CD1c-positive myeloid dendritic cell (primary cell): ENCODE measurements around the gene CDK7.
"Not testable (repeated sequence)": the region's sequence is repeated elsewhere in the genome, so short reads cannot be mapped to it uniquely, and the experiment has no call there.

Experiments used
- DNase-seq: peaks from one replicate; pipeline ENCODE4 v3.0.0-alpha.2; 2016; ENCODE audit errors: extremely low spot score

Gene CDK7

DNA sequence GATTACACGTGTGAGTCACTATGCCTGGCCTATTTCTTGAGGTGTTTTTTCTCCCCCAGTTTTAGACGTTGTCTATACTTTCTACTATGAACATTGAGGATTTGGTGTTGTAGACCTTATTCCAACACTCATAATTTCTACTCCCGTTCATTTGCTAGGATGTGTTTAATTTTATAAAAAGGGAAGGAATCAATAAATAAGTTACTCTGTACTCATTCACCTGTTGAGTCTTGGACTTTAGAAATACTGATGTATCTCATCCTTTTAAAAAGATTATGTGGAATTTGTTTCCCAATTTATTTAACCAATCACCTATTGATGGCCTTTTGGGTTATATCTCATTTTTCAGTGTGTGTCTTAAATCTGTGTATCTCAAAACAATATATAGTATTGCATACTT, 3.2 kb downstream of the CDK7 start:
- no peak for DNase-seq

DNA sequence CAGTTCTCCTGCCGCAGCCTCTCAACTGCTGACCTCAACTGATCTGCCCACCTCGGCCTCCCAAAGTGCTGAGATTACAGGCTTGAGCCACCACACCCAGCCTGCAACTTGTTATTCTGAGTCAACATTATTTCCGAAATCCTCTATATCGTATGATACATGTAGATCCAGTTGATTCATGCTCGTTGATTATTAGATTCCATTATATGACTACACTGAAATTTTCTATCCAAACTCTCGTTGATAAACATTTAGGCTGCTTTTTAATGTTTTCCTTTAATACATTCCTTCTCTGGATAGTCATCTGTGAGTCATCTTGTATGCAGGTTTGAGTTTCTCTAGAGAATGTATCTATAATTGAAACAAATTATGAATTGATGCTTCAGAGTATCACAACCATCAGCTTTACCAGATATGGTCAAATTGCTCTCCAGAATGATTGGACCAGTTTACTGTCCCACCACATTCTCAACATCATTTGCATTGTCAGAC, 4.1 kb downstream of the CDK7 start:
- no peak for DNase-seq

DNA sequence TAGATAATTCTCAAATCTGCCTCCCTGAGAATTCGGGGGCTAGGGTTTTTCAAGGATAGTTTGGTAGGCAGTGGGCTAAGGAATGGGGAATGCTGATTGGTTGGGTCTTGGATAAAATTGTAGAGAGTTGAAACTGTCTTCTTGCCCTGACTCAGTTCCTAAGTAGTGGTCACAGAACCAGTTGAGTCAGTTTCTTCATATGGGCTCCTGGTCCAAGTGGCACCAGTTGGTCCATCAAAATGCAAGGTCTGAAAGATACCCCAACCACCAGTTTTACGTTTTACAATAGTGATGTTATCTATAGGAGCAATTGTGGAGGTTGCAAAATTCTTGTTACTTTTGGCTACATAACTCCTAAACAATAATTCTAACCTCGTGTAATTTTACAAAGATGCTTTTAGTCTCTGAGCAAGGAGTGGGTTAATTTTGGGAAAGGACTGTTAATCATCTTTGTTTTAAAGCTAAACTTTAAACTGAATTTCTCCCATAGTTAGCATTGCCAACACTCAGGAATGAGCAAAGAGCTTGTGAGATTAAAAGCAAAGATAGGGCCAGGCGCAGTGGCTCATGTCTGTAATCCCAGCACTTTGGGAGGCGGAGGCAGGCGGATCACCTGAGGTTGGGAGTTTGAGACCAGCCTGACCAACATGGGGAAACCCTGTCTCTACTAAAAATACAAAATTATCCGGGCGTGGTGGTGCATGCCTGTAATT, 7.7 kb downstream of the CDK7 start:
- no peak for DNase-seq

DNA sequence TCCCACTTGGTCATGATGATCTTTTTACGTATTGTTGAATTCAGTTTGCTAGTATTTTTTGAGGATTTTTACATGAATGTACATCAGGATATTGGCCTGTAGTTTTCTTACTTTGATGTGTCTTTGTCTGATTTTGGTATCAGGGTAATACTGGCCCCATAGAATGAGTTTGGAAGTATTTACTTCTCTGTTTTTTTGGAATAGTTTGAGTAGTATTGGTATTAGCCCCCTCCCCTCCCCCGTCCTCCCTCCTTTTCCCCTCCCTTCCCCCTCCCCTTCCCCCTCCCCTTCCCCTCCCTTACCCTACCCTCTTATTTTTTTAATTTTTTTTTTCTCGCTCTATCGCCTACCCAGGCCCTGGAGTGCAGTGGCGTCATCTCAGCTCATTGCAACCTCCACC, 10.3 kb downstream of the CDK7 start:
- DNase-seq, result no peak

DNA sequence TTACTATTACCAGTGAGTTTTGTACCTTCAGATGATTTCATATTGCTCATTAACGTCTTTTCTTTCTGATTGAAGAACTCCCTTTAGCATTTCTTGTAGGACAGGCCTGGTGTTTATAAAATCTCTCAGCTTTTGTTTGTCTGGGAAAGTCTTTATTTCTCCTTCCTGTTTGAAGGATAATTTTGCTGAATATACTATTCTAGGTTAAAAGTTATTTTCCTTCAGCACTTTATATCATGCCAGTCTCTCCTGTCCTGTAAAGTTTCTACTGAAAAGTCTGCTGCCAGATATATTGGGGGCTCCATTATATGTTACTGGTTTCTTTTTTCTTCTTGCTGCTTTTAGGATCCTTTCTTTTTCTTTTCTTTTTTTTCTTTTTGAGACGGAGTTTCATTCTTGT, 13.3 kb downstream of the CDK7 start:
- DNase-seq, result no peak

DNA sequence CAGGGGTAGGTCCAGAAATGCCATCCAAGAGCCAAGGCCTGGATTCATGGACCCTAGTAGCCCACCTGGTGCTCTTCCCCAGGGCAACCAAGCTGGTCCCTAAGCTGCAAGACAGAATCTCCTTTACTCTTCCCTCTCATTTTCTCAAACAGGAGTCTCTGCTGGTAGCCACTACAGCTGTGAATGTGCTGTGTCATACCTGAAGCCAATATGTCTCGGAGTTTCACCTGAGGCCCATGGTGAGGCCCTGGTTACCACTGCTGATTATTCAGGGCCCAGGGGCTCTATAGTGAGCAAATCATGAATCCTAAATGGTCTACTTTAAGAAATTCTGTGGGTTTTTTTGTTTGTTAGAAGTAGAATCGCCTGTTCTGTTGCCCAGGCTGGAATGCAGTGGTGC, 15.9 kb downstream of the CDK7 start:
- no peak for DNase-seq

DNA sequence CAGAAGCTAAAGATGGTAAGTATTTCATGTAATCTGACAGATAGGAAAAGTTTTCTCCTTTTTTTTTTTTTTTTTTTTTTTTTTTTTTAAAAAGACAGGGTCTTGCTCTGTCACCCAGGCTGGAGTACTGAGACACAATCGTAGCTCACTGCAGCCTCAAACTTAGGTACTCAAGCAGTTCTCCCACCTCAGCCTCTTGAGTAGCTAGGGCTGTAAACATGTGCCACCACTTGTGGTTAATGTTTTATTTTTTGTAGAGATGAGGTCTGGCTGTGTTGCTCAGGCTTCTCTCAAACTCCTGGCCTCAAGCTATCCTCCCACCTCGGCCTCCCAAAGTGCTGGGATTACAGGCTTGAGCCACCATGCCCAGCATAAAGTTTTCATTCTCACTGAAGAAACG, 17.8 kb downstream of the CDK7 start:
- DNase-seq, result no peak

DNA sequence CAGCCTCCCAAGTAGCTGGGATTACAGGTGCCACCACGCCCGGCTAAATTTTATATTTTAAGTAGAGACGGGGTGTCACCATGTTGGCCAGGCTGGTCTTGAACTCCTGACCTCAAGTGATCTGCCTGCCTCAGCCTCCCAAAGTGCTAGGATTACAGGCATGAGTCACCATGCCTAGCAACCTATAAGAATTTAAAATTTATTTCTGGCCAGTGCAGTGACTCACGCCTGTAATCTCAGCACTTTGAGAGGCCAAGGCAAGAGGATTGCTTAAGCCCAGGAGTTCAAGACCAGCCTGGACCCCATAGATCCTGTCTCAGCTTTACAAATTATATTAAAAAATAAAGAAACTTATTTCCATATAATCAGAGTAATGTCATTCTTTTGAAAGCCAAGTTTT, 21.3 kb downstream of the CDK7 start:
- not testable (repeated sequence) for DNase-seq

DNA sequence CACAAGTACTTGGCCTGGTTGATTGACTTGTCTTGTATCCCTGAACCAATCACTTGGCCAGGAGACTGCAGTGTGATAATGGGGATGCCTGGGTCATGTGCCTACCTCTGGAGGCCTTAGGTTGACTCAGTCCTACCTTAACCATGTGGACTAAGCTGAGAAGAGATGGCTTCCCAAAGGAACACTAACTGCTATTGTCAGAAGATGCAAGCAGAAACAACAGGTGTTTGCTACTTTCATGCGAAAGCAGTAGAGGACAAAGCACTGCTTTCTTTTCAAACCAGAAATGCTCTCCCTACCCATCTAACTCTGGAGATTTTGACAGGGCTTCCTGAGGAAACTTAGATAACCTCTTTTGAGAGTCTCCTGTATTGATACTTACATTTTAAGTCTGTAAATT, 22.9 kb downstream of the CDK7 start:
- no peak for DNase-seq

DNA sequence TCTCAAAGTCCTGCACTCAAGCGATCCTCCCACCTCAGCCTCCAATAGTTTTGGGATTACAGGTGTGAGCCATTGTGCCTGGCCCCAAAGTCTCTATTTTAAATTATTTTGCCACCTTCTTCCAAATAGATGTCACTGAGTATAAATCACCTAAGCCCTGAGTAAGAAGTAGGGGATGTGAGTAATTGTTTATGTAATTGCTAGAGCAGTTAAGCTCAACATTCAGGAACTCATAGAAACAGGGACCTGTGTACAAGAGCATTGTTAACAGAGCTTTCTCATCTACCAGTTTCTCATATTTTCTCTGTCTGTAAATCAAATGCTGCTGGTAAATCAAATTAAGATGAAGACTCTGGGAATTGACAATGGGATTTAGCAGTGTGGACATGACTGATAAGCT, 26.3 kb downstream of the CDK7 start:
- no peak for DNase-seq

DNA sequence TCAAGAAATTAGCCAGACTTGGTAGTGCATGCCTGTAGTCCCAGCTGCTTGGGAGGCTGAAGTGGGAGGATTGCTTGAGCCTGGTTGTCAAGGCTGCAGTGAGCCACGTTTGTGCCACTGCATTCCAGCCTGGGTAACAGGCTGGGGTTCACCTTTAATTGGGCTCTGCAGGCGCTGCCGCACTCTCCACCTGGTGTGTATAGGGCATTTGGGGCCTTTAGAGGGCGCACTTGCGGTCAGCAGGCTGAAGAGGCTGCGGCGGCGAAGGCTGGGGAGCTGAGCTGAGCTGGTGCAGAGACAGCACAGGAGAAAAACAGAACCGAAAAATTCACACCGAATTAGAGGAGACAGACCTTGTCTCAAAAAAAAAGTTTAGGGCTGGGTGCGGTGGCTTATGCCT, 31.2 kb downstream of the CDK7 start:
- DNase-seq, result no peak

DNA sequence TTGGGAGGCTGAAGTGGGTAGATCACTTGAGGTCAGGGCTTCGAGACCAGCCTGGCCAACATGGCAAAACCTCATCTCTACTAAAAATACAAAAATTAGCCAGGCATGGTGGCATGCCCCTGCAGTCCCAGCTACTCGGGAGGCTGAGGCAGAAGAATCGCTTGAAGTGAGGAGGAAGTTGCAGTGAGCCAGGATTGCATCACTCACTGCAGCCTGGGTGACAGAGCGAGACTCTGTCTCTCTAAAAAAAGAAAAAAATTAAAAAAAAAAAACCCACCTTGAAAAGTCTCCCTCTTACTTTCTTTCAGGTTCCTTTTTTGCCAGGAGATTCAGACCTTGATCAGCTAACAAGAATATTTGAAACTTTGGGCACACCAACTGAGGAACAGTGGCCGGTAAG, 34.2 kb downstream of the CDK7 start:
- DNase-seq, result no peak

DNA sequence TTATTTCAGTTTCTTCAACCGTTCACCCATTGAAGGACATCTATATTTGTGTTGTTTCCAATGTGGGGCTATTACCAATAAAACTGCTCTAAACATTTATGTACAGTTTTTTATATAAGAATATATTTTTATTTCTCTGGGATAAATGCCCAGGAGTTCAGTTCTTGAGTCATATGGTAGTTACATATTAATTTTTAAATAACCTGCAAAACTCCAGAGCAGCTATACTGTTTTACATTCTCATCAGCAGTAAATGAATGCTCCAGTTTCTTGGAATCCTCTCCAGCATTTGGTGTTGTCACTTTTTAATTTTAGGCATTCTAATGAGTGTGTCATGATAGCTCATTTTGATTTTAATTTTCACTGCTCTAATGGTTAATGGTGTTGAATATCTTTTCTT, 36.2 kb downstream of the CDK7 start:
- DNase-seq, result no peak

DNA sequence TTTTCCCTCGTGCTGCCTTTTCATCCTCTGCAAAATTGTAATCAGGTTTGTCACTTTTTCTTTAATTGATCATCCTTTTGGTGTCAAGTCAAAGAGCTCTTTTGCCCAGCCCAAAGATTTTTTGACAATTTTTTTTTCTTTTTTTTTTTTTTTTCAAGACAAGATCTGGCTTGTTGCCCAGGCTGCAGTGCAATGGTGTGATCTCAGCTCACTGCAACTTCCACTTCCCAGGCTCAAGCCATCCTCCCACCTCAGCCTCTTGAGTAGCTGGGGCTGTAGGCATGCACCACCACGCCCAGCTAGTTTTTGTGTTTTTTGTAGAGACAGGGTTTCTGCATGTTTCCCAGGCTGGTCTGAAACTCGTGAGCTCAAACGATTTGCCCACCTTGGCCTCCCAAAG, 36.7 kb downstream of the CDK7 start:
- DNase-seq, result no peak

DNA sequence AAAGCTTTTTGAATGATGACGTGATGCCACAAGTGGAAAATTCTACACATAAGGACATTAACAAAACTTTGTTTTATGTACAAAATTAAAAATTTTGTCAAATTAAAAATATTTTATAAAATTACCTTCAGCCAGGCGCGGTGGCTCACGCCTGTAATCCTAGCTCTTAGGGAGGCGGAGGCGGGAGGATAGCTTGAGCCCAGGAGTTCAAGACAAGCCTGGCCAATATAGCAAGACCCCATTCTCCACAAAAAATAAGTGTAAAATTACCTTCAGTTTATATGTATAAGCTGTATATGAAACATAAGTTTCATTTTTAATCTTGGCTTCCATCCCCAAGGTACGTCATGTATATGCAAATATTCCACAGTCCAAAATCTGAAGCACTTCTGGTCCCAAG, 40.9 kb downstream of the CDK7 start:
- DNase-seq, result no peak

DNA sequence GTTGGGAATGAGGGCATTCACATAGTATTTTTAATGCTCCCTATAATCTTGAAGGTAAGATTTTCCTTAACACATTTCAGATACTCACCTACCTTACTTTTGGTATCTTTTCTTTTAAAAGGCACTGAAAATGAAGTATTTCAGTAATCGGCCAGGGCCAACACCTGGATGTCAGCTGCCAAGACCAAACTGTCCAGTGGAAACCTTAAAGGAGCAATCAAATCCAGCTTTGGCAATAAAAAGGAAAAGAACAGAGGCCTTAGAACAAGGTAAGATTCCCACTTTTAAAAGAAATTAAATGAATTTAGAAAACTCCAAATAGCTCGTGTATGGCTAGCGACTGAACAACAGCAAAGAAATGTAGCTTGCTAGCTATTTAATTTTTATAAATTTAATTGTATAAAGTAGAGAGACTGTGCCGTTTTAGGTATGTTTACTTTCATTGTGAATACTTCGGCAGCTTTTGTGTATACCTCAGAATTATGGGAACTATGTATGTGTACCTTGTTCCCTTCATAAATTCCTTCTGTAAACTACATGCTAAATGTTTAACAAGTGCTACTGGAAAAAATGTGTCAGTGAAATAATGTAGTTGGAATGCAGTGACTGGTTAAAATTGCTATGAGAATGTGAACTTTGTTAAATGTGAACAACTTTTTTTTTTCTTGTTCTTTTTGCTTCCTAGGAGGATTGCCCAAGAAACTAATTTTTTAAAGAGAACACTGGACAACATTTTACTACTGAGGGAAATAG, 41.9 kb downstream of the CDK7 start:
- no peak for DNase-seq

DNA sequence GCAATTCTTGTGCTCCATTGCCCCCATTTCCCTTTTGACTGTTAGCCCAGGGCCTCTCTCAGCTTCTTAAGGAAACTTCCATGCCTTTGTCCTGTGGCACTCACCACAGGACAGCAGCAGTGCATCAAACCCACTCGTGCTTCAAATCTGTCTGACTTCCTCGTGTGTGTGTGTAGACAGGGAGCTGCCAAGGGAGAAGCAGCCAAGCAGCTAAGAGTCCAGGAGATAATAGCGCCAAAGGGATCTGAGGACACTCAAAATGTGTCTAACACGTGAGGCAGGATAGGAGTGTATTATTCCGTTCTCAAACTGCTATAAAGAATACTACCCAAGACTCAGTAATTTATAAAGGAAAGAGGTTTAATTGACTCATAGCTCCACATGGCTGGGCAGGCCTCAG, 44.8 kb downstream of the CDK7 start:
- DNase-seq, result no peak

DNA sequence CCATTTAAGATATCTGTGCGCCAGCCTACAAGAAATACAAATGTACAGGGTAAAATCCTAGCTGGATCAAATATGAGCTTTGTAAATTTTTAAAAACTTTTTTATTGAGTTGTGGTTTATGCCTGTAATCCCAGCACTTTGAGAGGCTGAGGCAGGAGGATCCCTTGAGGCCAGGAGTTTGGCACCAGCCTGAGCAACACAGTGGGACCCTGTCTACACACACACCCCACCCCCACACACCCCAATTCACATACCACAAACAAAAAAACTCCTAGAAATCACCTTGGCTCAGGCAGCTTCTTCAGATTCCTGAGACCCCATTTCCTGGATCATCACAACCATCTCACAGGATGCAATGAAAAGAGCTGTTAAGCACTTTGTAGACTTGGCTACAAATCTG, 46.4 kb downstream of the CDK7 start:
- no peak for DNase-seq

DNA sequence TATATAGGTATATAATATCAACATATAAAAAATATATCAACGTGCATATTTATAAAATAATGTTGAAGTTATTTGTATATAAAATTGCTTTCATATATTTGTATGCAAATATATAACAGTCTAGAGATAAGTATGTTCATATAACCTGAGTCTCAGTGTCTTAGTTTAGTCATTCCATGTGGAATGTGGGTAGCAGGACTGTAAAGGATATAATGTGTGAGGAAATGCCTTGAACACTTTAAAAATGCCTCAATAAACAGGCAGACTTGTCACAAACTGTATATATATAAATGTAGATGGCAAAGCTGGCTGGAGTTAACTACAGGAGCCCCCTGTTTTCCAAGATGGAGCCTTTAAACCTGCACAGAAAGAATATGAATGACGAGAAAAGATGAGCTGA, 49.5 kb downstream of the CDK7 start:
- no peak for DNase-seq

DNA sequence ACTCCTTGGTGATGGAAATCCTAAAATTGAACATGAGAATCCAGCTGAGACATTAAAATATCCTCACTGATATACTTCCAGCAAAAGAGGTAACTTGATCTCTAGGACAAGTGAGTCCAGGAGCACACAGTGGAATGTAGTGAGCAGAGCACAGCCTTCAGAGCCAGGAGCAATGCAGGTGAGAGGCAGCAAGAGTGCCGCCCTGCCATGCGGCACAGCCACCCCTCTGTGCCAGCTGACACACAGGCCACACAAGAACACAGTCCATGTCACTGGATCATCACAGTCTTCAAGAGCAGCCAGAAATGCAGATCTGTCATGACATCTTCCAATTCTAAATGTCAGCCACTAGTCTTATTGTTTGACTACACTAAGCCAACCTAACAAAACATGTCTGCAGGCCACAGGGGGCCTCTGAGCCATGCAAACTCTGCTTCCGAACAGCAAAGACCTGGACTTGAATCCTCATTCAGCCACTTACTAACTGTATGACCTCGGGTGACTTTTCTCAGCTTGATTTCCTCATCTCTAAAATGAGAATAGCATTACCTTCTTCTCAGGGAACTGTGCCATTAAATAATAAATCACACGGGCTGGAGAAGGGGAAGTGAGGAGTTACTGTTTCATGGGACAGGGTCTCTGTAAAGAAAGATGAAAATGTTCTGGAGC, 50.9 kb downstream of the CDK7 start:
- DNase-seq, result no peak

DNA sequence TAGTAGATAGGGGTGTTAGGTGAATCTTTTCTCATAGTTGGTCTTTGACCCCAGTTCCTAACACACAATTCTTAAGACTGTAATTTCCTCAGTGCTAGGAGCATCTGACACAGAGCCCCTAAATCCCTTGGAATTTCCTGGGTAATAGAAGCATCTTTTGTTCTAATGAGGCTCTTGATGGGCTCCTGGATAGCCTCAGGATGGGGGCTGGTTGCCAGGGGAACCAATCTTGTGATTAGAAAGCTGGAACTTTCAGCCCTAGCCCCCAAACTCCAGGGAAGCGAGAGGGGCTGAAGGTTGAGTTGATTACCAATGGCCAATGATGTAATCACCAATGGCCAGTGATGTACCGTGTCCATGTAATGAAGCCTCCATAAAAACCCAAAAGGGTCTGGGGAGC, 53.4 kb downstream of the CDK7 start:
- DNase-seq, result no peak

DNA sequence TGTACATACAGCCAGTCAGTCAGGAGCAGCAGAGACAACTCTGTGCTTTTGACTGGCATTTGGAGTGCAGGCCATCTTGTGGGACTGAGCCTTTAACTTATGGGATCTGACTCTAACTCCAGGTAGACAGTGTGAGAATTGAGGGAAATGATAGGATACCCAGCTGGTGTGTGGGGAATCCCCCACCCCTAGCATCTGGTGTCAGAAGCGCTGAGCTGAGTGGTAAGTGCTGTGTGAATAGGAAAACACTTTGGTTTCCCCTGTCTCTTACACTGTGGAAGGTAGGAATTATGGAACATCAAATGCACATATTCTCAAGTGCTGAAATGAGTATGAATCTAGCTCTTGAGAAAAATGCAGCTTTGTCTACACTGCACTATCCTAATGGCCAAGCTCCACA, 54.0 kb downstream of the CDK7 start:
- DNase-seq, result no peak

DNA sequence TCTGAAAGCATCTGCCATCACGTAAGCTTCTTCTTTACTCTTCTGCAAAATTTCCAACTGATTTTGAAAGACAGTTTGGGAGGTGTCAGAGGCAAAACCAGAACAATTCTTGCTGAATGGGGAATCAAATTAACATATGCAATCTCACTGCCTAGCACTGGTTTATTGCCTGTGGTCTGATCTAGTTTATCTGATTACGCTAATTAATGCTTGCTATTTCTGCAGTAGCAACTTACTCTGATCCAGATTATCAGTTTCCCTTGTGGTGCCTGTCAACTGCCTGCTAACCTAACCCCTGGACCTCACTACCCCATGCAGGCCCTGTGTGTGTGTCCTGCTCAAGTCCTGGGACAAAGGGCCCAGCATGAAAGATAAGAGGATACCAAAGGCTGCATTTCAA, 57.6 kb downstream of the CDK7 start:
- no peak for DNase-seq
